Stimulated activated memory B cell treated with anti-CD40 and anti-IgM and Interleukin-4, amounts not matched to agents 10 μg/mL and 1 μg/mL and 100 μg/mL, for 72 hours (primary cell): ENCODE data around the gene GNAI1.

Experiments
- ATAC-seq: fragments of 150-1000 bp; cut with Tn5 transposase; 2 replicates; pipeline ENCODE4 v1.10.0; 2021
- H3K27ac Mint-ChIP-seq: one replicate; pipeline ENCODE4 v1.8.0; 2022; ENCODE audit warnings: mild to moderate bottlenecking, mixed read lengths
- H3K27me3 Mint-ChIP-seq: one replicate; pipeline ENCODE4 v1.8.0; 2022; ENCODE audit warnings: mixed read lengths
- H3K36me3 Mint-ChIP-seq: one replicate; pipeline ENCODE4 v1.8.0; 2022; ENCODE audit warnings: mixed read lengths
- H3K4me1 Mint-ChIP-seq: one replicate; pipeline ENCODE4 v1.8.0; 2022; ENCODE audit warnings: mixed read lengths
- H3K4me3 Mint-ChIP-seq: one replicate; pipeline ENCODE4 v1.8.0; 2022; ENCODE audit warnings: mild to moderate bottlenecking, moderate library complexity, mixed read lengths
- H3K9me3 Mint-ChIP-seq: one replicate; pipeline ENCODE4 v1.8.0; 2022; ENCODE audit warnings: mixed read lengths

Gene GNAI1

DNA sequence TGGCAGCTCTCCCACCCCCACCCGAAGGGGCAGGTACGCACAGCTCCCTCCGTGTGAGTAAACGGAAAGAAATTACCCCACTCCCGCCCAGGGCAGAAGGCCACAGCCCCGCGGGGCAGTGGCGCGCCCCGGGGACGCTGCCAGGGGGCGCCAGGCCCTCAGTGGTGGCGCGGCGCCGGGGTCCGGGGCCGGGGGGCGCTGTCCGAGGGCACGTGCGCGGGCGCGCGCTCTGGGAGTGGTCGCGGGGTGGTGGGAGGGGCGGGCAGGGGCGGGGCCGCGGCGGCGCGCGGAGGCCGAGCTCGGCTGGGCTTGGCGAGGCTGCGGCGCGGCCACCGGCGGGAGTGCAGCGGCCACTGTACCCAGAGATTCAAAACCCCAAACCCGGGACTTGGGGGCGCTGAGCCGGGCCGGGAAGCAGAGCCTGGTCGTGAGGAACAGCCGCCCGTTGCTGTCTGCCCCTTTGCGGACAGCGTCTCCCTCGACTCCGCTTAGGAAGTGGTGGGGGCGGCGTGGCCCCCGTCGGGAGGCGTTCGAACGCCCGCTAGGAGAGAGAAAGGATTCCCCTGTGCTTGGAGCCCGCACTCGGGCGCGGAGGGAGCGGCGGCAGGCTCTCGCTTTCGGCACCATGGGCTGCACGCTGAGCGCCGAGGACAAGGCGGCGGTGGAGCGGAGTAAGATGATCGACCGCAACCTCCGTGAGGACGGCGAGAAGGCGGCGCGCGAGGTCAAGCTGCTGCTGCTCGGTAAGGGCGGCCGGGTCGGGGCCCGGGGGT lies at the start of gene GNAI1:
Gene GNAI1, plus strand, starts transcription at position 296 of the 773 bp plus-strand sequence. Its CDS starts 330 bp downstream, at position 626.
- H3K27me3 Mint-ChIP-seq, result peaks cover 55% of the 10 kb centered on the region
- peak within 1 kb of the TSS; percentile 15 for H3K4me3 Mint-ChIP-seq
- H3K9me3 Mint-ChIP-seq, result peaks cover 9% of the 10 kb centered on the region
- H3K27ac Mint-ChIP-seq, result no peak within 1 kb of the TSS
- peak; percentile 57 for ATAC-seq
- H3K36me3 Mint-ChIP-seq, result no peaks in the 10 kb centered on the region
- H3K4me1 Mint-ChIP-seq, result peaks cover 4% of the 10 kb centered on the region

DNA sequence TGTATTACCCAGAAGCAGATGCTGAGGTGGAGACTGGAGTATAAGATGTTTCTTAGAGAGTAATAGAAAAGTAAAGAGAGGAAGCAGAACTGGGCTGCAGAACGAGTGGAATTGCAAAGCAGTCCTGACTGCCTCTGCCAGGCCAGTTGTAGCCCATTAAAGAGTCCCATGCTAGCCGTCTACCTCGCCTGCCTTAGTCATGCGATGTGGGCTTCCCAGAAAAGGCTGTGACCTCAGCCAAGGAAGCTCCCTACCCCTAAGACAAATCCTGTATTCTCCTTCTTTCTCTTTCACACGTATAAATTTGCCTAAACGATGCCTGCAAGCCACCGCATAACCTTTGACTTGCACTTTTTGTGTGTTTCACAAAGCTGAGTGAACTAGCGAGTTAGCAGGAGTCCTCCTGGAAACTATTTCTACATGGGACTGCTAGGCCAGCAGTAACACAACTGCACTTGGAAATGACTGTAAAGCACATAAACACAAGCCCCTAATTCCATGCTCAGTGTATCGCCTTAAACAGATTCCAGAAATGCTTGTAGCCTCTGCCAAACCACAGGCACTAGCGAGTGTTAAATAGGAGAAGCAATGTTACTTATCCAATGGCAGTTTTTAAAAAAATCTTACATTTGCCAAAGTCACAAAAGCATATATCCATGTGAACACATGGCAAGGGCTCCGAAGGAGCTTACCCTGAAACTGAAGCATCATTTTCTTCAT lies 47.4 kb upstream of the GNAI1 start:
- Mint-ChIP-seq H3K9me3 (no peaks in the 10 kb centered on the region), H3K4me3 (no peak overlapping the region), H3K36me3 (no peaks in the 10 kb centered on the region), H3K27ac (no peak overlapping the region), H3K4me1 (no peaks in the 10 kb centered on the region), H3K27me3 (no peaks in the 10 kb centered on the region)
- no peak for ATAC-seq

DNA sequence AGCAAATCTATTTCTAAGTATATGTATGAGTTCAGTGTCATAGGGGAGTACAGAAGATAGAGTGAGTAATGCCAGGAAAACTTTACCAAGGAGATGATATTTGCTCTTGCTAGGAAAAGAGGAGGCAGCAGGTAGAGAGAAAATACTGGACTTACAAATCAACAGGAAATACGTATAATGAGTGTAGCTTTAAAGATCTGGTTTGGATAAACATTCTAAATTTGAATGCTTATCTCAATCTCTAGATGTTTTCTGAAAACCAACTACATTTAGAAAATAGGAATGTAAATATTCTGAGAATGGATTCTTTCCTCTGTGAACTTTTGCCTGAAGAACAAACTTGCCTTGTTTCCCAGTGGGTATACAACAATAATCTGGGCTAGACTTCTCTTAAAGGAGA lies 46.9 kb upstream of the GNAI1 start:
- Mint-ChIP-seq H3K36me3 (no peaks in the 10 kb centered on the region), H3K27me3 (no peaks in the 10 kb centered on the region), H3K4me1 (no peaks in the 10 kb centered on the region), H3K9me3 (no peaks in the 10 kb centered on the region), H3K27ac (no peak overlapping the region), H3K4me3 (no peak overlapping the region)
- ATAC-seq, result no peak

DNA sequence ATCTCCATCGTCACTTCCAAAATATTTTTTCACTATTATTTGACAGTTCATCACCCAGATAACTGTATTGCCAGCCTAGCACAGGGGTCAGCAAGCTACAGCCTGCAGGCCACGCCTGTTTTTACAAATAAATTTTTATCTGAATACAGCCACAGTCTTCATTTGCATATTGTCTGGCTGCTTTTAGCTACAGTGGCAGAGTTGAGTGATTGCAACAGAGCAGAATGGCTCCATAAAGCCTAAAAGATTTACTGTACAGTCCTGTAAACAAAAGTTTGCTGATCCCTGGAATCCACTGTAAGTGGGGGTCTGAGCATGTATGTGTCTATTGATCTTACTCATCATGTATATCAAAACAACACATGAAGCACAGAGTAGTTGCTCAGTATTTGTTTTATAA lies 45.9 kb upstream of the GNAI1 start:
- Mint-ChIP-seq H3K27ac (no peak overlapping the region), H3K4me1 (no peaks in the 10 kb centered on the region), H3K36me3 (no peaks in the 10 kb centered on the region), H3K27me3 (no peaks in the 10 kb centered on the region), H3K4me3 (no peak overlapping the region), H3K9me3 (no peaks in the 10 kb centered on the region)
- no peak for ATAC-seq

DNA sequence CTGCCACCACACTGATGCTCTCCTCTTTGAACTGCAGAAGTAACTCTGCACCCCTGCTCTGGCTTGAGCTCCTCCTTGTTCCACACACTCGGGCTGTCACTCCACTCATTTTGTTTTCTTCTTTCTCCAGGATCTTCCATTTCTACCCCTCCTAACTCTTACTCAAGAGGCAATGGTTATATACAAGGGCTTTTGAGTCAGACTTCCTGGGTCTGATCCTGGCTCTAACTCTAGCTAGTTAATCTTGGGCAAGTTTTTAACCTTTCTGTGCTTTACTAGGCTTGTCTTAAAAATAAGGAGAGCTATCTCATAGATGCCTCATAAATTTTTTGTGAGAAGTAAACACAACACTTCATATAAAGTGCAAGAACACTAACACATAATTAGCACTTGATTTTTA lies 45.3 kb upstream of the GNAI1 start:
- no peaks in the 10 kb centered on the region for H3K27me3 Mint-ChIP-seq
- no peaks in the 10 kb centered on the region for H3K36me3 Mint-ChIP-seq
- no peak overlapping the region for H3K27ac Mint-ChIP-seq
- ATAC-seq, result no peak
- H3K4me1 Mint-ChIP-seq, result no peaks in the 10 kb centered on the region
- H3K4me3 Mint-ChIP-seq, result no peak overlapping the region
- H3K9me3 Mint-ChIP-seq, result no peaks in the 10 kb centered on the region

DNA sequence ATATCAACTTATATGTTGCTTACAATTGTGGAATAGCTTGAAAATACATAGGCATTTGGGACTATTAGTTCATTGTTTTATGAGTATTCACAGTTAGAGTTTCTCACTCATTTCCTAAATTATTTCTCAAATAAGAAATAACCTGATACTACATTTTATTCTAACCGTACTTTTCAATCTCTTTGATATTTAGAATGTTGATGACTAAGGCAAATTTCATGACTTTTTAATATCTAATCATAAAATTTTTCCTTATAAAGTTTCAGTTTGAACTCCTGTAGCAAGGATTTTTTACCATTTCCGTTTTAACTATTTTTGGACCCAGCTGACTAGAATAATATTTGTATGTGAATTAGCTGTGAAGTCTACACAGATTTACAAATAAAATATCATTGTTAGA lies 41.3 kb upstream of the GNAI1 start:
- no peaks in the 10 kb centered on the region for H3K27me3 Mint-ChIP-seq
- ATAC-seq, result no peak
- no peaks in the 10 kb centered on the region for H3K36me3 Mint-ChIP-seq
- no peaks in the 10 kb centered on the region for H3K9me3 Mint-ChIP-seq
- no peaks in the 10 kb centered on the region for H3K4me1 Mint-ChIP-seq
- H3K4me3 Mint-ChIP-seq, result no peak overlapping the region
- no peak overlapping the region for H3K27ac Mint-ChIP-seq

DNA sequence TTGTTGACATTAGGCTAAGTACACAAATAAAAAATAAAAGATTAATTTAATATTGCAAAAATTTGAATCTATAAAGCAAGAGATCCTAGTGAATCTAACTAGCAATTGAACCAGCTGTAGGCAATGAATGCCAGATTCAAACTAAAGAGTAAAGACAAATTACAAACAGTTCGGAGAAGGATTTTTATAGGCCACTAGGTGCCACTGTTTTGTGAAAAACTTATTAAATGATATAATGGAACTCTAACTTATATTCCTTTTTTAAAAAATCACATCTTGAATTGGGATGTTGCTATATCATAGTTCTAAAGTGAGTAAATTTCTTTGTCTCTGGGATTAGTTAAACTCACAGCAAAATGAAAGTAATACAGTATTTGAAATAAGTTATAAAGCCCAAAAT lies 39.1 kb upstream of the GNAI1 start:
- no peaks in the 10 kb centered on the region for H3K36me3 Mint-ChIP-seq
- H3K27ac Mint-ChIP-seq, result no peak overlapping the region

DNA sequence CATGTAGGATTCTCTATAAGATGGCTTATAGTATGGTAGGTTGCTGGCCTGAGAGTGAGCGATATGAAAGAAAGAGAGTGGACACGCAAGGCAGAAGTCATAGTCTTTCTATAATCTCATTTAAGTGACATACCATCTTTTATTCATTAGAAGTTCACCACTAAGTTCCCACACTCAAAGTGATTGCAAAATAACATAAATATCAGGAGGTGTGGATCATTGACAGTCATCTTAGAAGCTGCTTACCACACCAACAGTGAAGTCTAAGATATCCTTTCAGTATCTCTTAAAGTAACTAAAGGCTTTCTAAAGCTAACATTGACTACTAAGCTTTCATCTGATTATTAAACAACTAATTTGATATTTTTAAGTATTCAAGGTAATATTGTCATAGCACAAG lies 36.9 kb upstream of the GNAI1 start:
- Mint-ChIP-seq H3K27ac (no peak overlapping the region), H3K27me3 (no peaks in the 10 kb centered on the region), H3K9me3 (no peaks in the 10 kb centered on the region), H3K4me1 (no peaks in the 10 kb centered on the region), H3K36me3 (no peaks in the 10 kb centered on the region), H3K4me3 (no peak overlapping the region)
- ATAC-seq, result no peak

More for the DNA sequence above, 39.1 kb upstream of the GNAI1 start:
- ATAC-seq, result no peak
- Mint-ChIP-seq H3K4me1 (no peaks in the 10 kb centered on the region), H3K9me3 (no peaks in the 10 kb centered on the region), H3K4me3 (no peak overlapping the region), H3K27me3 (no peaks in the 10 kb centered on the region)

DNA sequence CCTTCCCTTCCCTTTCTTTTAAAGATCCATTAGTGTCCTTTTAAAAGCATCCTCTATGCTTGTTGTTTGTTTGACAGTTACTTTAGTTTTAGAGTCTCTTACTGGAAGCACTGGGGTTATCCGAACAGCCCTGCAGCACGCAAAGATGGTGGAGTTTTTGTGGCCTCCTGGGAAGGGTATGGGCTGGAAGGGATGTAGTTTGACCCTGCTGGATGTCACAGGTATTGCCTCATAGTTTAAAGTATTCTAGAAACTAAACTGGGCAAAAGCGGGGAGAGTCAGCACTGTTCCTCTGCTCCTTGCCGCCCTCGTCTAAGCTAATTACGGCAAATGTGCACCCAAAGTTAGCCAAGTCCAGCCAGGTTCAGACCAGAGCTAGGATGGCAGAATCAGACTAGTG lies 35.8 kb upstream of the GNAI1 start:
- H3K9me3 Mint-ChIP-seq, result no peaks in the 10 kb centered on the region
- ATAC-seq, result no peak
- H3K4me3 Mint-ChIP-seq, result no peak overlapping the region
- no peak overlapping the region for H3K27ac Mint-ChIP-seq
- no peaks in the 10 kb centered on the region for H3K4me1 Mint-ChIP-seq
- H3K27me3 Mint-ChIP-seq, result no peaks in the 10 kb centered on the region
- no peaks in the 10 kb centered on the region for H3K36me3 Mint-ChIP-seq

DNA sequence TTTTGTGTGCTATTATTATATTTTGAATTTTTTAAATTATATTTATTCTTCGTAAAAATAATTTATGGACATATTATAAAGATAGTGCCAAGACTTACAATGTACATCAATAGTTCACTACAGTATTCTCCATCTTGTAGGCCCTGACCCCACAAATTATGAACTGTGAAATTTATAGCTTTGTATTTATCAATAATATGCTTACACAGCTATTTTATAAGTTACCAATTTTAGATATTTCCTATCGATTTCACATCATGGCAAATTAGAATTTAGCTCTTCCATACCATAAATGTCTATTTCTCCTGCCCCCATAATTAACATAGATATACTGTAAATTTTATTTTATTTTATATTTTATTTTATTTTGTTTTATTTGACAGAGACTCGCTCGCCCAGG lies 34.4 kb upstream of the GNAI1 start:
- no peak for ATAC-seq
- Mint-ChIP-seq H3K27ac (no peak overlapping the region), H3K4me1 (no peaks in the 10 kb centered on the region), H3K9me3 (no peaks in the 10 kb centered on the region), H3K4me3 (no peak overlapping the region), H3K36me3 (no peaks in the 10 kb centered on the region), H3K27me3 (no peaks in the 10 kb centered on the region)

DNA sequence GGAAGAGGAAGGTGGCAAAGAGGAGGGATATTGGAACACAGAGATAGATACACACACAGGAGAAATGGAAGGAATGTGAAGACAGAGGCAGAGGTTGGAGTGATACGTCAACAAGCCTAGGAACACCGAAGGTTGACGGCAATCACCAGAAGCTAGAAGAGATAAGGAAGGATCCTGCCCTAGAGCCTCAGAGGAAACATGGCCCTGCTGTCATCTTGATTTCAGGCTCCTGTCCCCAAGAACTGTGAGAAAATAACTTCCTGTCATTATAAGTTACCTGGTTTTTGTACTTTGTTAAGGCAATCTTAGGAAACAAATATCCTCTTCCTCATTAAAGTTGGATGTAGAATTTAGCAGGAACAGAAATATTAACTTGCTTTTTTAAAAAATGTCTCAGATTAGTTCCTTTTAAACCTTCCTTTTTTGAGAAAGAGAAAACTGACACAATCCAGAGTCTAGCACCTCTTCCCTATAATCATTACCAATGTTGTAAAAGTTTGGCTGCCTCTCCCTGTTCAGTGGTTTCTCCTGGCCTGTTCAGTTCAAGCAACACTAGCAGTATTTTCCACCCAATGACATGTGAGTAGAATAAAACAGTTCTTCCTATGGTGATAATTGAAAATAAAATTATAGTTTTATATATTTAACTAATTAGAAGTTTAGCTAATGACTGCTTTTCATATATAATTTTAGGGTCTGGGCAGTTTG lies 28.8 kb upstream of the GNAI1 start:
- Mint-ChIP-seq H3K4me3 (no peak overlapping the region), H3K27ac (no peak overlapping the region)

DNA sequence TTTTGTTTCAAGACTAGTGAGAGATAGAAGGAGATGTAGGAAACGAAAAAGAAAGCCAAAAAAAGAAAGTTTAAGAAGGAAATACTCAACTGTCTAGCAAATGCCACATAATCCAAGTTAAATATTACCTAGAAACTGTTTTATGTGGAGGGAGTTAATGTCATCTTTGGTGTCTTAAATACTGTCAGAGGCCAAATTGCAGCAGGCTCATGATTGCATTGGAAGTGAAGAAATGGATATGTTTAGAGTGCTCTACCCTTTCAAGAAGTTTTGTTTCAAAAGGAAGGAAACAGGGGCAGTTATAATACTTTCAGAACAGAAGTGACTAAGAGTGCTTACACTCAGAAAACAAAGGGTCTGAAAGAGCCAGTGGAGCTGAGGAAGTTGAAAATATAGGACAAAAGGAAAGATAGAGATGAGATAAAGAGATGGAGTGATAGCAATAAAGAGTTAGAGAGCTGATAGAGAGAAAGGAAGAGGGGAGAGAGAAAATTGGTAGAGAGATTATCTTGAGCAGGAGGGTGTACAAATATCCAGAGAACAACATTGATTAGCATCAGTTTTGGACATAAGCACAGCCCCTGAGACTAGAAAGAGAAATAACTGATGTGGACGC lies 28.0 kb upstream of the GNAI1 start:
- no peaks in the 10 kb centered on the region for H3K36me3 Mint-ChIP-seq
- no peak overlapping the region for H3K27ac Mint-ChIP-seq
- no peak for ATAC-seq
- no peaks in the 10 kb centered on the region for H3K4me1 Mint-ChIP-seq
- H3K27me3 Mint-ChIP-seq, result no peaks in the 10 kb centered on the region
- no peak overlapping the region for H3K4me3 Mint-ChIP-seq
- H3K9me3 Mint-ChIP-seq, result no peaks in the 10 kb centered on the region

More for the DNA sequence above, 28.8 kb upstream of the GNAI1 start:
- Mint-ChIP-seq H3K9me3 (no peaks in the 10 kb centered on the region), H3K4me1 (no peaks in the 10 kb centered on the region), H3K36me3 (no peaks in the 10 kb centered on the region), H3K27me3 (no peaks in the 10 kb centered on the region)
- ATAC-seq, result no peak

DNA sequence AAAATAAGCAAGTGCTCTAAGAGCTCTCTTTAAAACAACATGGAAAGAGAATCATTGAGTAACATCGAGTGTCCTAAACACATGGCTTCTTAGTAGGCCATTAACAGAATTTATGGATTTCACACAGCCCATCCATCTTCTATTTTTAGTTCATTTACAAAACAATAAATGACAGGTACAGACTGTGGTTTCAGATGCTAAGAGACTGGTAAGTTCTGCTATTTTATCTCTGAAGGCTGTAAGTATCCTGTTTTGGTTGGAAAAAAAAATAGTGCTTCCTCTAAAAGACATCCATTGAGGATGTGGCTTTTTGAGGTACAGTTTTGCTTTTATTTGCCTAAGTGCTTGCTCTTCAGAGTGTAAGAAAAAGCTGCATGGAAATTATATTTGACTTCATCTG lies 27.4 kb upstream of the GNAI1 start:
- Mint-ChIP-seq H3K36me3 (no peaks in the 10 kb centered on the region), H3K4me1 (no peaks in the 10 kb centered on the region), H3K27ac (no peak overlapping the region), H3K9me3 (no peaks in the 10 kb centered on the region), H3K4me3 (no peak overlapping the region), H3K27me3 (no peaks in the 10 kb centered on the region)
- ATAC-seq, result no peak

DNA sequence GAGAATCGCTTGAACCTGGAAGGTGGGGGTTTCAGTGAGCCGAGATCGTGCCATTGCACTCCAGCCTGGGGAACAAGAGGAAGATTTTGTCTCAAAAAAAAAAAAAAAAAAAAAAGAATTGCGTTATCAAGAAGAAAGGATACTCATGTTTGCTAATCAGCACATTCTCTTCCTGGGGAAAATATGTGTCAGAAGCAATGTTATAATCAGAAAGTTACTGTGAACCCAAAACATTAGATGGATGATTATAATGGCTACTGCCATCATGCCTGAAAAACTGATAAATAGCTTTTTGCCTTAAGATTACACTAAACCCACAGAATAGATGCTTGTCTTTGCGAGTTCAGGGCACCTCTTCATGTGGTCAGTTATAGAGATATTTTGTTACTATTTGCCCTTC lies 24.3 kb upstream of the GNAI1 start:
- no peaks in the 10 kb centered on the region for H3K4me1 Mint-ChIP-seq
- no peaks in the 10 kb centered on the region for H3K27me3 Mint-ChIP-seq
- no peaks in the 10 kb centered on the region for H3K9me3 Mint-ChIP-seq
- no peak overlapping the region for H3K4me3 Mint-ChIP-seq
- ATAC-seq, result no peak
- H3K36me3 Mint-ChIP-seq, result no peaks in the 10 kb centered on the region
- H3K27ac Mint-ChIP-seq, result no peak overlapping the region

DNA sequence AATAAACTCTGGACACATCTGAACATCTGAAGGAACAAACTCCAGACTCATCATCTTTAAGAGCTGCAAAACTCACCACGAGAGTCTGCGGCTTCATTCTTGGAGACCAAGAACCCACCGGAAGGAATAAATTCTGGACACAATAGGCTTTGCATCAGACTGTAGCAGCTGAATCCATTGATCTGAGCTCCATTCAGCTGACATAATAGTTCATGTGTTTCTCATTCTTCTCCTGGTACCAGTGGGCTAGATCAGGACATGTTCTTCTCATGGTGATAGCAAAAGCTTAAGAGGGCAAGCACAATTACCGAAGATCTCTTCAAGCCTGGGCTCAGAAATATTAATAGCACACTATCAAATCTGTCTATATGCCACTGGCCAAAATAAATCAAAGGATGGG lies 20.5 kb upstream of the GNAI1 start:
- H3K4me1 Mint-ChIP-seq, result no peaks in the 10 kb centered on the region
- H3K9me3 Mint-ChIP-seq, result peaks cover 2% of the 10 kb centered on the region
- no peak overlapping the region for H3K27ac Mint-ChIP-seq
- no peaks in the 10 kb centered on the region for H3K27me3 Mint-ChIP-seq
- ATAC-seq, result no peak
- no peaks in the 10 kb centered on the region for H3K36me3 Mint-ChIP-seq
- no peak overlapping the region for H3K4me3 Mint-ChIP-seq
